PC-9 (cell line): ENCODE results near the gene SND1.

Source experiments
- EZH2 ChIP-seq: fragments of 200-600 bp; sonication (generic); IDR thresholded peaks from 2 replicates; pipeline ENCODE4 v1.8.0; 2017; ENCODE audit warnings: antibody characterized with exemption, low read depth
- TF ChIP-seq, protein P1 (sequence below): fragments of 200-600 bp; sonication (generic); conservative IDR thresholded peaks from 2 replicates; pipeline ENCODE4 v1.6.1; 2017; ENCODE audit warnings: mixed run types, antibody characterized with exemption, mild to moderate bottlenecking, moderate library complexity

DNA sequence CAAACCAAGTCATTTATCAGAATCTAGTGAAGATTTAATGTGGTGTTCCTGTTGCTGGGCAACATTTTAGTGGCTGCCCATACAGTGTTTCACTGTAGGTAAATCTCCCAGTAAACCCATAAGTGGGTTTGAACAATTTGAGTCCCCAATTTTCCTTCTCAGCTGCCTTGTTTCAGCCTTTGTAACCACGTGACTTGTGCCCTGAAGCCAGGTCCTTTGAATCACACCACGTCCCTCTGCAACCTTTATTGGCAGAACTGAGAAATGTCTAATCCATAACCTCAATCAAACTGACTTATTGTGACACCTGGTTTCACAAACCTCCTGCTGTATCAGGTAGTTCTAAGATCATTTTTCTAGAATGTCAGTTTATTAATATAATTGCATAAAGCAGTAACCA, 30.1 kb downstream of the SND1 start:
- TF ChIP-seq, protein P1, sequence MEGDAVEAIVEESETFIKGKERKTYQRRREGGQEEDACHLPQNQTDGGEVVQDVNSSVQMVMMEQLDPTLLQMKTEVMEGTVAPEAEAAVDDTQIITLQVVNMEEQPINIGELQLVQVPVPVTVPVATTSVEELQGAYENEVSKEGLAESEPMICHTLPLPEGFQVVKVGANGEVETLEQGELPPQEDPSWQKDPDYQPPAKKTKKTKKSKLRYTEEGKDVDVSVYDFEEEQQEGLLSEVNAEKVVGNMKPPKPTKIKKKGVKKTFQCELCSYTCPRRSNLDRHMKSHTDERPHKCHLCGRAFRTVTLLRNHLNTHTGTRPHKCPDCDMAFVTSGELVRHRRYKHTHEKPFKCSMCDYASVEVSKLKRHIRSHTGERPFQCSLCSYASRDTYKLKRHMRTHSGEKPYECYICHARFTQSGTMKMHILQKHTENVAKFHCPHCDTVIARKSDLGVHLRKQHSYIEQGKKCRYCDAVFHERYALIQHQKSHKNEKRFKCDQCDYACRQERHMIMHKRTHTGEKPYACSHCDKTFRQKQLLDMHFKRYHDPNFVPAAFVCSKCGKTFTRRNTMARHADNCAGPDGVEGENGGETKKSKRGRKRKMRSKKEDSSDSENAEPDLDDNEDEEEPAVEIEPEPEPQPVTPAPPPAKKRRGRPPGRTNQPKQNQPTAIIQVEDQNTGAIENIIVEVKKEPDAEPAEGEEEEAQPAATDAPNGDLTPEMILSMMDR = no peak
- TF ChIP-seq EZH2 = no peak
